Trophoblast cell (in vitro differentiated cells and primary cell): ENCODE measurements around the gene STEAP4.

ENCODE experiments used
- DNase-seq, 2 donors: peaks; one replicate each; pipeline ENCODE4 v3.0.0-alpha.2; 2016
- H2AFZ ChIP-seq: 2 replicates; pipeline ENCODE4 v1.6.1; 2013; ENCODE audit warnings: low read length, moderate library complexity, mild to moderate bottlenecking; ENCODE audit not compliant: insufficient read depth, poor library complexity
- H2AK5ac ChIP-seq: 2 replicates; pipeline ENCODE4 v1.6.1; 2013; ENCODE audit warnings: mild to moderate bottlenecking, low read length
- H2BK120ac ChIP-seq: 2 replicates; pipeline ENCODE4 v1.6.1; 2013; ENCODE audit warnings: low read length, mild to moderate bottlenecking, moderate library complexity; ENCODE audit not compliant: insufficient read depth, poor library complexity
- H2BK12ac ChIP-seq: 2 replicates; pipeline ENCODE4 v1.6.1; 2013; ENCODE audit warnings: mild to moderate bottlenecking, low read length, moderate library complexity
- H2BK5ac ChIP-seq: 2 replicates; pipeline ENCODE4 v1.6.1; 2013; ENCODE audit warnings: low read length, low read depth, moderate library complexity, mild to moderate bottlenecking; ENCODE audit not compliant: poor library complexity
- H3K14ac ChIP-seq: 2 replicates; pipeline ENCODE4 v1.6.1; 2013; ENCODE audit warnings: mild to moderate bottlenecking, low read length
- H3K18ac ChIP-seq: 2 replicates; pipeline ENCODE4 v1.6.1; 2013; ENCODE audit warnings: mild to moderate bottlenecking, low read length
- H3K23ac ChIP-seq: 2 replicates; pipeline ENCODE4 v1.6.1; 2013; ENCODE audit warnings: low read length
- H3K27ac ChIP-seq: 2 replicates; pipeline ENCODE4 v1.5.1; 2013; ENCODE audit warnings: low read depth, mild to moderate bottlenecking, inconsistent platforms, low read length, moderate library complexity
- H3K27me3 ChIP-seq: 2 replicates; pipeline ENCODE4 v1.6.1; 2013; ENCODE audit warnings: inconsistent platforms, mild to moderate bottlenecking, low read length, moderate library complexity; ENCODE audit not compliant: insufficient read depth
- H3K36me3 ChIP-seq, 2 experiments: 1 replicate in 1 of 2; 2 replicates in 1 of 2; pipeline ENCODE4 v1.6.1; 2013; ENCODE audit warnings: low read length in 2 of 2, mild to moderate bottlenecking in 2 of 2, moderate library complexity in 1 of 2; ENCODE audit not compliant: insufficient read depth in 2 of 2, control insufficient read depth in 1 of 2
- H3K4ac ChIP-seq: 2 replicates; pipeline ENCODE4 v1.6.1; 2013; ENCODE audit warnings: low read depth, mild to moderate bottlenecking, low read length, moderate library complexity
- H3K4me1 ChIP-seq, 2 experiments: 1 replicate in 1 of 2; 2 replicates in 1 of 2; pipeline ENCODE4 v1.6.1; 2013; ENCODE audit warnings: low read length in 2 of 2, mild to moderate bottlenecking in 2 of 2, moderate library complexity in 1 of 2; ENCODE audit not compliant: insufficient read depth in 2 of 2, control insufficient read depth in 1 of 2
- H3K4me2 ChIP-seq: 2 replicates; pipeline ENCODE4 v1.6.1; 2013; ENCODE audit warnings: inconsistent platforms, mild to moderate bottlenecking, low read length, moderate library complexity
- H3K4me3 ChIP-seq: 2 replicates; pipeline ENCODE4 v1.5.1; 2013; ENCODE audit warnings: mild to moderate bottlenecking, low read depth, low read length, inconsistent platforms
- H3K79me1 ChIP-seq: one replicate; pipeline ENCODE4 v1.6.1; 2013; ENCODE audit warnings: low read length
- H3K79me2 ChIP-seq: 2 replicates; pipeline ENCODE4 v1.6.1; 2013; ENCODE audit warnings: low read length, mild to moderate bottlenecking; ENCODE audit not compliant: control insufficient read depth, insufficient read depth, poor library complexity
- H3K9ac ChIP-seq: 2 replicates; pipeline ENCODE4 v1.6.1; 2013; ENCODE audit warnings: mild to moderate bottlenecking, low read length
- H3K9me3 ChIP-seq: 2 replicates; pipeline ENCODE4 v1.6.1; 2013; ENCODE audit warnings: low read depth, mild to moderate bottlenecking, control low read depth, inconsistent platforms, low read length; ENCODE audit not compliant: insufficient read depth
- H4K12ac ChIP-seq: 2 replicates; pipeline ENCODE4 v1.6.1; 2013; ENCODE audit warnings: low read depth, mild to moderate bottlenecking, low read length, moderate library complexity
- H4K8ac ChIP-seq: 2 replicates; pipeline ENCODE4 v1.6.1; 2013; ENCODE audit warnings: low read depth, mild to moderate bottlenecking, low read length, moderate library complexity
- H4K91ac ChIP-seq: one replicate; pipeline ENCODE4 v1.6.1; 2013; ENCODE audit warnings: low read depth, mild to moderate bottlenecking, low read length, moderate library complexity
- WGBS: extraction: QIAGEN DNeasy Blood & Tissue Kit; methylation state at CpG from one replicate; pipeline ENCODE4 v1.1.7; 2013; ENCODE audit warnings: missing lambda C conversion rate; ENCODE audit not compliant: insufficient read length, insufficient coverage; ENCODE audit errors: extremely low coverage; 5-methylcytosine and 5-hydroxymethylcytosine counted together

The STEAP4 gene

DNA sequence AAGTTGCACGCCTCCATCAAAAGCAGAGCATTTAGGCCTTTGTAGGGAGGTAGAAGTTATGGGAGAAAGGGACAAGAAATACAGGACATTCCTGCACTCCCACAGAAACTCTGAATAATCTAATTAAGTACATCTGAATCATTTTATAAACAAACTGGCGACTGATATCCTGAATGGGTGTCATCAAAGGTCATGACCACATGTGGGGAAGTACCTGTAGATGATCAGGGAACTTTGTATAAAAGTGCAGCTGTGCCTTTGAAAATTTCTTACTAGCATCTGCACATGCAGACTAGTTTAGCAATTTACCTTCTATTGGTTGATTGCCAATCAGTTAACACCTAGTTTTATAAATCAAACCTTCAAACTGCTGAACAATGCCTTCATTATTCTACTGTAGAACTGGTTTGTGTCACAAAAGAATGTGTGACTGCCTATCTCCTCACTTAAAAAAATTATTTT is 17.1 kb downstream of the STEAP4 start:
- H3K4me3 ChIP-seq, result no peak overlapping the region
- H4K12ac ChIP-seq, result no peak overlapping the region
- H3K27me3 ChIP-seq, result no peaks in the 10 kb centered on the region
- H2AFZ ChIP-seq, result no peak overlapping the region
- H3K36me3 ChIP-seq, result no peaks in the 10 kb centered on the region
- no peaks in the 10 kb centered on the region for H3K79me1 ChIP-seq
- no peak overlapping the region for H3K14ac ChIP-seq
- no peak overlapping the region for H3K27ac ChIP-seq
- no peak for DNase-seq
- no peak overlapping the region for H3K23ac ChIP-seq
- H3K4ac ChIP-seq, result no peak overlapping the region
- H3K4me2 ChIP-seq, result no peak overlapping the region
- no peak overlapping the region for H3K18ac ChIP-seq
- H3K9ac ChIP-seq, result no peak overlapping the region
- H2AK5ac ChIP-seq, result no peak overlapping the region
- no CpG with 5 or more reads among the region's 2 CpGs for WGBS
- H2BK5ac ChIP-seq, result no peak overlapping the region
- no peak overlapping the region for H4K91ac ChIP-seq
- H3K79me2 ChIP-seq, result no peaks in the 10 kb centered on the region
- no peak overlapping the region for H2BK120ac ChIP-seq
- peaks cover 0 to 4% of the 10 kb centered on the region in 2 experiments for H3K4me1 ChIP-seq
- peaks cover 4% of the 10 kb centered on the region for H3K9me3 ChIP-seq
- H4K8ac ChIP-seq, result no peak overlapping the region
- no peak overlapping the region for H2BK12ac ChIP-seq

DNA sequence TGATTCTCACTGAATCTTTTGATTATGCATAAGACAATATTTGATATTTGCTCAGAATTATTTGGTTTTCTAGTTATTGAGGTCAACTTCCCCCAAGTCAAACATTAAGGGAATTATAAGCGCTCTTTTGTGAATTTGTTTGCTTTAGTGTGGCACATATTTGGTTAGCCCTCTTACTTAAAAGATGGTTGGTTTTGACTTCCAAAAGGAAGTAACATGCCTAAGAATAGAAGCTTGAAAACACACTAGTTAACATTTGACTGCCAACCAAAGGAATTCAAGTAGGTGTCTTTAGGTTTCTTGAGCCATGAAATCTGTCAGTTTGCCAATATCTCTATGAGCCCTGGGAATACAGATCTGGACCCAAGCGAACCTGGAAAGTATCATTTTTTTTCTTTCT is 24.9 kb downstream of the STEAP4 start:
- H3K27me3 ChIP-seq, result no peaks in the 10 kb centered on the region
- no peak overlapping the region for H2AFZ ChIP-seq
- no peak overlapping the region for H2AK5ac ChIP-seq
- peaks cover 0 to 2% of the 10 kb centered on the region in 2 experiments for H3K4me1 ChIP-seq
- no peak overlapping the region for H3K4me3 ChIP-seq
- H4K91ac ChIP-seq, result no peak overlapping the region
- no peaks in the 10 kb centered on the region for H3K79me2 ChIP-seq
- H3K18ac ChIP-seq, result no peak overlapping the region
- H4K8ac ChIP-seq, result no peak overlapping the region
- H4K12ac ChIP-seq, result no peak overlapping the region
- H3K4me2 ChIP-seq, result no peak overlapping the region
- WGBS, result no CpG with 5 or more reads among the region's 2 CpGs
- no peak overlapping the region for H2BK5ac ChIP-seq
- H3K23ac ChIP-seq, result no peak overlapping the region
- no peak overlapping the region for H3K9ac ChIP-seq
- H2BK12ac ChIP-seq, result no peak overlapping the region
- H3K9me3 ChIP-seq, result no peaks in the 10 kb centered on the region
- H3K4ac ChIP-seq, result no peak overlapping the region
- H3K14ac ChIP-seq, result no peak overlapping the region
- DNase-seq, result no peak
- peaks cover 1% of the 10 kb centered on the region for H3K79me1 ChIP-seq
- no peak overlapping the region for H3K27ac ChIP-seq
- H3K36me3 ChIP-seq, result no peaks in the 10 kb centered on the region
- no peak overlapping the region for H2BK120ac ChIP-seq

DNA sequence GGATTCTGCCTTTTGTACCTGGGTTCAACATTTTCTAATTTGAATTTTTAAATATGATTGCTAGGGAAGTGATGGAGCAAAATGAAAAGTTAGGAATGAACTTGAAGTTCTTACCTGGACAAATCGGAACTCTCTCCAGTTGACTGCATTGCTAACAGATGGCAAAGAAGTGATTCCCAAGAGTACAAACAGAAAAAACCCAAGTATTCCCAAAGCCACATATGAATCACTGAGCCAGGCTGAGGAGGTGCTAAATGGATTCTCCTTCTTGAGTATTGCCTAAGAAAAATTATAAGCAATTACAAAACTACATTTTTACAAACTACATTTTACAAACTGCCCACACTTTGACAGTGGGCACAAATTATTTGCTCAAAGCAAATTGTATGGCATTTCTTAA is 25.9 kb downstream of the STEAP4 start:
- Histone ChIP-seq H3K4me3 (no peak overlapping the region), H3K9ac (no peak overlapping the region), H3K4ac (no peak overlapping the region), H2AFZ (no peak overlapping the region), H4K12ac (no peak overlapping the region), H2BK120ac (no peak overlapping the region), H2AK5ac (no peak overlapping the region), H4K8ac (no peak overlapping the region), H3K9me3 (no peaks in the 10 kb centered on the region), H3K23ac (no peak overlapping the region), H3K79me1 (peaks cover 1% of the 10 kb centered on the region), H3K27ac (no peak overlapping the region), H3K18ac (no peak overlapping the region), H3K79me2 (no peaks in the 10 kb centered on the region), H2BK12ac (no peak overlapping the region), H3K36me3 (no peaks in the 10 kb centered on the region), H2BK5ac (no peak overlapping the region), H3K4me1 (peaks cover 2 to 4% of the 10 kb centered on the region in 2 experiments), H3K27me3 (no peaks in the 10 kb centered on the region), H4K91ac (no peak overlapping the region), H3K14ac (no peak overlapping the region), H3K4me2 (no peak overlapping the region)
- no CpG with 5 or more reads among the region's 1 CpG for WGBS
- DNase-seq, result no peak

DNA sequence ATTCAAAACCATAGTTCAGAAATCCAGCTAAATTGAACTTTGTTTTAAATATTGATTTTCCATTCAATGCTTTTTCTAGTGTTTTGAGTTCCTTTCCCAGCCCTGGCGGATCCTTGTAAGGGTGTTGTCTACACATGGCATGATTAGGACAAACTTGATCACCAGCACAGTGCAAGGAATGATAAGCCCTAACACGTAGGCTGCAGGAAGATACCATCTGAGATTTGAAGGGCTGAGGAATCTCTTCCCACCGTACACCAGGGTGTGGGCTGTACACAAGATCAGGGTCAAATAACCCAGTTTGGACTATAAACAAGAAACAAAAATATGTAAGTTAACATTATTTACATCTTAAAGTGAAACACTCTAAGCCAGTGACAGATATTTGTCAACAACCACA is 27.4 kb downstream of the STEAP4 start:
- H2AK5ac ChIP-seq, result no peak overlapping the region
- no peaks in the 10 kb centered on the region for H3K27me3 ChIP-seq
- H4K12ac ChIP-seq, result no peak overlapping the region
- no peak overlapping the region for H3K9ac ChIP-seq
- WGBS, result no CpG with 5 or more reads among the region's 3 CpGs
- no peak overlapping the region for H2BK5ac ChIP-seq
- H2AFZ ChIP-seq, result no peak overlapping the region
- H3K4me2 ChIP-seq, result no peak overlapping the region
- DNase-seq, result peak; percentile 47 to 85
- peaks cover 1% of the 10 kb centered on the region for H3K79me1 ChIP-seq
- no peak overlapping the region for H3K4ac ChIP-seq
- H3K79me2 ChIP-seq, result no peaks in the 10 kb centered on the region
- no peak overlapping the region for H4K91ac ChIP-seq
- H3K14ac ChIP-seq, result no peak overlapping the region
- no peak overlapping the region for H3K27ac ChIP-seq
- H3K36me3 ChIP-seq, result no peaks in the 10 kb centered on the region
- no peaks in the 10 kb centered on the region for H3K9me3 ChIP-seq
- peaks cover 2 to 5% of the 10 kb centered on the region in 2 experiments for H3K4me1 ChIP-seq
- H3K23ac ChIP-seq, result no peak overlapping the region
- H3K4me3 ChIP-seq, result no peak overlapping the region
- no peak overlapping the region for H3K18ac ChIP-seq
- no peak overlapping the region for H2BK12ac ChIP-seq
- H4K8ac ChIP-seq, result no peak overlapping the region
- H2BK120ac ChIP-seq, result no peak overlapping the region
